ENCODE measurements around the gene SPEF1.
A peak's percentile ranks its signal among the peaks of the same experiment; 100 is the strongest.
"Not testable (repeated sequence)": the region's sequence is repeated elsewhere in the genome, so short reads cannot be mapped to it uniquely, and the experiment has no call there.

The SPEF1 gene

GRCh38 chr20:3781153-3781910 is at the start of gene SPEF1:
Gene SPEF1, minus strand, starts transcription at chr20:3781448. Its CDS starts 161 bp downstream, at chr20:3781287.
- DNase-seq (ENCODE audit: low spot score) = peak; percentile 98

GRCh38 chr20:3829891-3830290 is 48.6 kb upstream of the SPEF1 start:
- DNase-seq (ENCODE audit: low spot score) = not testable (repeated sequence)

DNA sequence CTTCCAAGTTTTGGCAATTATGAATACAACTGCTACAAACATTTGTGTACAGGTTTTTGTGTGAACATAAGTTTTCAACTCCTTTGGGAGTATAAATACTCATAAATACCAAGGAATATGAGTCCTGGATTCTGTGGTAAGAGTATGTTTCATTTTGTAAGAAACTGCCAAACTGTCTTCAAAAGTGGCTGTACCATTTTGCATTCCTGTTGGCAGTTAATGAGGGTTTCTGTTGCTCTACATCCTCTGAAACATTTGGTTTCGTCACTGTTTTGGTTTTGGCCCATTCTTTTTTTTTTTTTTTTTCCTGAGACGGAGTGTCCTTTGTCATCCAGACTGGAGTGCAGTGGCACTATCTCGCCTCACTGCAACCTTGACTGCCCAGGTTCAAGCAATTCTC is 47.5 kb upstream of the SPEF1 start:
- no peak for DNase-seq (ENCODE audit: low spot score)

DNA sequence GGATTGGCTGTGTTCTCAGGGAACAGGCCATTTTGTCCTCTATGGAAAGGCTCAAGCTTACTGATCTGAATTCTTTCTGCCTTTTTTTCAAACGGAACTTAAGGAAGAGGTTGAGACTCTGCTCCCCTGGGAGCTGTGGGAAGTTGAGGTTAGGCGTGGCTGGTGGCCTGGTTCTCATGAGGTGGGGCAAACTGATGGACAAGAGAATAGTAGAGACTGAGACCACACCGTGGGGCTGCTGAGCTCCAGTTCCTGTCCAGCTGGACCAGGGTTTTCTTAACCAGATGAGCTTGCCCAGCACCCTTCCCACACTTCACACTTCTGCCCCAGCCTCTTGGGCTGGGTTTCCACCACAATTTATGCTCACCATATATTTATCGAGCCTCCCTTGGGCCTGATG is 45.2 kb upstream of the SPEF1 start:
- DNase-seq (ENCODE audit: low spot score) = no peak

DNA sequence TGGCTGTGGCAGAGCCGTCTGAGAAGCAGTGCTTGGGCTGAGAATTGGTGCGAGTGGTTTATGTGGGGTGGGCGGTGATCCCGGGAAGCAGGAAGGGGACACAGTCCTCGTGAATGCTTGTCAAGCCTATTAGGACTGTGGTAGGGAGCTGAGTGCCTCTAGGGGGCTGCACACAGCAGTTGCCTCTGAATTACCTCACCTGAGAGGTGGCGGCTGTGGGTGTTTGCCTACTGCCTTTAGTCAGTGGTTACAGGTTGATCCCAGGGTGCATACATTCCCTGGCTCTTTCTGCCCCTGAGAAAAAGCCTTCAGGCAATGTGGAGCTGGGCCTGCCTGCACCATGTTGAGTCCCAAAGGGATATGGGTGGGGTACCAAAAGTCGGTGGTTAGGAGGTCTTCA is 44.3 kb upstream of the SPEF1 start:
- no peak for DNase-seq (ENCODE audit: low spot score)

GRCh38 chr20:3823881-3824280 is 42.6 kb upstream of the SPEF1 start:
- DNase-seq (ENCODE audit: low spot score) = no peak

DNA sequence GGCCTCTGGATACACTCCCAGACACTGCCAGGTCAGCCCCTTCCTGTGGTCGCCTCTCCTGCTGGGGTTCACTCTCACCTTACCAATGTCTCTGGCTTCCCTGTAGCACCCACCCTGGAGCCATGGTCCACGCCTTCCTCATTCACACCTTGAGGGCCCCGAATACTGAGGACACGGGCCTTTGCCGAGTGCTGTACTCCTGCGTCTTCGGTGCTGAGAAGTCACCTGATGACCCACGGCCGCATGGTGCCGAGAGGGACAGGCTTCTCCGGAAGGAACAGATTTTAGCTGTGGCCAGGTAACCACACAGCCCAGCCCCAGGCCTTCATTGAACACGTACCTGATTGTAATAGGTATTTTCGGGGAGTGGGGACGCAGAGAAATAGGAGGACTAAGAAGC is 40.7 kb upstream of the SPEF1 start:
- DNase-seq (ENCODE audit: low spot score) = no peak

DNA sequence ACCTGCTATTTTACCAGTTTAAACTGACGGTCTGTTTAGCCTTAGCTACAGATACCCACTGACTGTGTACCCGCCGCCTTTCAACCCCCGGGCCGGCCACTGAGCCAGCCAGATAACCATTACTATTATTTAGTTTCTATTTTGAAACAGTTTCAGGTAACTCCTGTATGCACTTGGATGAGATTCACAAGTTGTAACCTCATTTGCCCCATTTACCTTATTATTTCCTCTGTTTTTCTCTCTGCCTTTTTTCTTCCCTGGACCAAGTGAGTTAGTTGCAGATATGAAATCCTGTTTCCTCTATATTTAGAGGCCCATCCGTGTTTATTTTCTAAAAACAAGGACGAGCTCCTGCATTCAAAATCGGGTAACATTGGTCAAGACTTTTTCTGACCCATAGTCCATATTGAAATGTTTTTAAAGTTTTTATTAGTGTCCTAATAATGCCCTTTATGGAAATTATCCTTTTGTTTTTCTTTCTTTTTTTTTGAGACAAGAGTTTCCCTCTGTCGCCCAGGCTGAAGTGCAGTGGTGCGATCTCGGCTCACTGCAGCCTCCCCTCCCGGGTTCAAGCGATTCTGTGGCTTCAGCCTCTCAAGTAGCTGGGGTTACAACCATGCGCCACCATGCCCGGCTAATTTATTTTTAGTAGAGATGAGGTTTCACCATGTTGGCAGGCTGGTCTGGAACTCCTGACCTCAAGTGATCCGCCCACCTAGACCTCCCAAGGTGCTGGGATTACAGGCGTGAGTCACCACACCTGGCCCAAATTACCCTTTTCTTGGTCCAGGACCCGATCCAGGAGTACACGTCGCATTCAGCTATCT is 39.9 kb upstream of the SPEF1 start:
- DNase-seq (ENCODE audit: low spot score) = no peak

- DNase-seq (ENCODE audit: low spot score) = peak; percentile 97
Observed at GRCh38 chr20:3820048-3820900, 39.0 kb upstream of the SPEF1 start, which contains the start of gene AP5S1. Gene AP5S1, plus strand, starts transcription at chr20:3820547. Its CDS starts 1,571 bp downstream, at chr20:3822118.

GRCh38 chr20:3819411-3820047 is 38.3 kb upstream of the SPEF1 start:
- DNase-seq (ENCODE audit: low spot score) = no peak

- peak; percentile 88 for DNase-seq (ENCODE audit: low spot score)
Observed at GRCh38 chr20:3818155-3819151, 37.2 kb upstream of the SPEF1 start.

- no peak for DNase-seq (ENCODE audit: low spot score)
Observed at GRCh38 chr20:3815703-3816315, 34.6 kb upstream of the SPEF1 start.

GRCh38 chr20:3814928-3815495 is 33.8 kb upstream of the SPEF1 start:
- DNase-seq (ENCODE audit: low spot score) = no peak

DNA sequence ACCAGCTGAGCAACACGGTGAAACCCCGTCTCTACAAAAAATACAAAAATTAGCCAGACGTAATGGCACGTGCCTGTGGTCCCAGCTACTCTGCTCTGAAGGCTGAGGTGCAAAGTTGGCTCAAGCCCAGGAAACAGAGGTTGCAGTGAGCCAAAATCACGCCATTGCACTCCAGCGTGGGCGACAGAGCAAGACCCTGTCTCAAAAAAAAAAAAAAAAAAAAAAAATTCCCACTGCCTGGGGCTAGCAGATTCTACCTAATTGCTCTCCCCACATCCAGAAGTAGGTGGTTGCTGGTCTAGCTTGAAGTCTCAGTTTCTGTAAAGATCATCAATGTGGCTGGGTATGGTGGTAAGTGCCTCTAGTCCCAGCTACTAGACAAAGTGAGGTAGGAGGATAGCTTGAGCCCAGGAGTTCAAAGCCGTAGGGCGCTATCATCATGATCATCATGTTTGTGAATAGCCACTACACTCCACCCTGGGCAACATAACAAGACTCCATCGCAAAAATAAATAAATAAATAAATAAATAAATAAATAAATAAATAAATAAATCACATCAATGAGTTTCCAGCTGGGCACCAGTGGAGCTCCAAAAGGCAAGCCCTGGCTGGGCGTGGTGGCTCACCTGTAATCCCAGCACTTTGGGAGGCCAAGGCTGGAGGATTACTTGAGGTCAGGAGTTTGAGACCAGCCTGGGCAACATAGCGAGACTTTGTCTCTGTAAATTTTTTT is 32.8 kb upstream of the SPEF1 start:
- DNase-seq (ENCODE audit: low spot score) = no peak

DNA sequence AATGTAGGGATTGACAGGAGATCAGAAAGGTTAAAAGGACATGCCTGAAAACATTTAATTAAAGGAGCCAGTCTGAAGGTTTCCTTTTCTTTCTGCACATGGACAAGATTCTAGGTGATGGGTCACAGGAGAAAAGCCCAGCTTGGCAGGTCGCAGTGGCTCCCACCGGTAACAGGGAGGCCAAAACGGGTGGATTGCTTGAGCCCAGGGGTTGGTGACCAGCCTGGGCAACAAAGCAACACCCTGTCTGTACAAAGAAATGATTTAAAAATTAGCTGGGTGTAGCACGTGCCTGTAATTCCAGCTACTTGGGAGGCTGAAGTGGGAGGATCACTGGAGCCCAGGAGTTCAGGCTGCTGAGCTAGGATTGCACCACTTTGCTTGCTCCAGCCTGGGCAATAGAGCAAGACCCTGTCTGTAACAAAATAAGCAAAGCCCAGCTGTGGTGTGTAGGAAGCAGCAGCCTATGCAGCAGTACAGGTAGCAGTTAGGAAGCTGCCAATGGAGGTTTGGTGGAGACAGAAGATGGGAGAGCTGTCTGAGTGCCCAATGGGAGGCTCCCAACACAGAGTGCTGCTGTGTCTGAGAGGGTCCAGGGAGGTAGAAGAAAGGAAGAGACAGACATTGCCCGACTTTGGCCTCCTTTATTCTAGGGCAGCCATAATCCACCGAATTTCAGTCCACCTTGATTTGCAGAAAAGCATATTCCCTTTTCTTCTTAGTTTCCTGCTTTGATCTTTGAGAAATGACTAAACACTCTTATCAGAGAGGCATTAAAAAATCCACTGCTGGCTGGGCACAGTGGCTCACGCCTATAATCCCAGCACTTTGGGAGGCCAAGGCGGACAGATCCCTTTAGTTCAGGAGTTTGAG is 32.0 kb upstream of the SPEF1 start:
- no peak for DNase-seq (ENCODE audit: low spot score)

GRCh38 chr20:3812259-3812681 is 31.0 kb upstream of the SPEF1 start:
- DNase-seq (ENCODE audit: low spot score) = no peak

DNA sequence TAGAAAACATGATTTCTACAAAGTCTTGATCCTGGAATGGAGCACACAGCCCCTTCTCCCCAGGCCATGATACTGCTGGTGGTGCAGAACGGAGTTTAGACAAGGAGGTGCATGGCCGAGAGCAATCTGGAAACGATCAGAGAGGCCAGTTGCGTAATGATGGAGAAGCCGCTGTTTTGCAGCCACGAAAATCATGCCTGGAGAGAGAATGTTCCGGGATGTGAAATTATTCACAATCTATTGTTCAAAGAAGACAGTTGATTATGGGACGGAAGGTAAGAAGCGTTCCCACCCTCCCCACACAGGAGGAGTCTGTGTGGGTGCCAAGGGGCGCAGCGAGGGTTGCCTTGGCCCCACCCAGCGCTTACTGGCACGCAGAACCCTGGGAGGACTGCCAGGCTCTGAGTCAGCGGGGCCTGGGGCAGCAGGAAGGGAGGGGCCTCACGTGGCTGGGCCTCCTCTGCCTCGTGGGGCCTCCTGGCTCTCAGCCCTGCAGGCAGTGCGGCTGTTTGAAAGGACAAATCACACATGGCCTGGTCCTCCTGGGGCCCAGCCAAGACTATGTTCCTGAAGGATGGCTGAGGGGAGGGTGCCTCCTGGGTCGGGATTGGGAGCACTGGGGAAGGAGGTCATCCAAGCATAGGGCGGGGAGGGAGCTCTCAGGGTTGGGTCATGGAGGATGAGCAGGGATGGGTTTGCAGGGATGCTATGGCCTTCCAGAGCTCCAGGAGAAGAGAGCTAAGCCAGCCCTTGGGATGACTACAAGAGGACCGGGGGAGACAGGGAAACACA is 30.4 kb upstream of the SPEF1 start:
- DNase-seq (ENCODE audit: low spot score) = peak; percentile 99
